ENCODE data around the gene FSIP1. TPM values are rescaled to one million over a fixed set of nuclear protein-coding genes. Genes with fewer than 3 reads are reported as not detected.

Gene FSIP1
- total RNA-seq, 3 donors from 2014 or later: 0.22 to 0.69 (median 0.38) TPM

GRCh38 chr15:39657668-39658067 lies 125.0 kb downstream of the FSIP1 start:
- Mint-ChIP-seq H3K27me3 (ENCODE audit: low read depth) (no peaks in the 10 kb centered on the region), H3K9me3 (no peaks in the 10 kb centered on the region), H3K36me3 (ENCODE audit: insufficient read depth) (no peaks in the 10 kb centered on the region), H3K4me1 (ENCODE audit: low read depth) (no peaks in the 10 kb centered on the region), H3K4me3 (no peak overlapping the region)
- no peak for DNase-seq
- ATAC-seq: no peak

GRCh38 chr15:39657181-39657580 lies 125.5 kb downstream of the FSIP1 start:
- no peak for ATAC-seq
- Mint-ChIP-seq H3K4me3 (no peak overlapping the region), H3K4me1 (ENCODE audit: low read depth) (no peaks in the 10 kb centered on the region), H3K27me3 (ENCODE audit: low read depth) (no peaks in the 10 kb centered on the region), H3K36me3 (ENCODE audit: insufficient read depth) (no peaks in the 10 kb centered on the region), H3K9me3 (no peaks in the 10 kb centered on the region)
- DNase-seq: no peak

GRCh38 chr15:39654304-39654703 lies 128.3 kb downstream of the FSIP1 start:
- ATAC-seq (no peak), DNase-seq (no peak)
- Mint-ChIP-seq H3K27me3 (ENCODE audit: low read depth) (no peaks in the 10 kb centered on the region), H3K36me3 (ENCODE audit: insufficient read depth) (no peaks in the 10 kb centered on the region), H3K9me3 (no peaks in the 10 kb centered on the region), H3K4me3 (no peak overlapping the region), H3K4me1 (ENCODE audit: low read depth) (no peaks in the 10 kb centered on the region)

- no peaks in the 10 kb centered on the region for H3K9me3 Mint-ChIP-seq
- no peaks in the 10 kb centered on the region for H3K27me3 Mint-ChIP-seq (ENCODE audit: low read depth)
- H3K4me3 Mint-ChIP-seq: no peak overlapping the region
- no peaks in the 10 kb centered on the region for H3K4me1 Mint-ChIP-seq (ENCODE audit: low read depth)
- ATAC-seq (no peak), DNase-seq (no peak)
- no peaks in the 10 kb centered on the region for H3K36me3 Mint-ChIP-seq (ENCODE audit: insufficient read depth)
These were observed 130.8 kb downstream of the FSIP1 start for GRCh38 chr15:39651881-39652280.

- Mint-ChIP-seq H3K4me1 (ENCODE audit: low read depth) (no peaks in the 10 kb centered on the region), H3K27me3 (ENCODE audit: low read depth) (no peaks in the 10 kb centered on the region), H3K4me3 (no peak overlapping the region), H3K36me3 (ENCODE audit: insufficient read depth) (no peaks in the 10 kb centered on the region), H3K9me3 (no peaks in the 10 kb centered on the region)
- ATAC-seq (no peak), DNase-seq (no peak)
These were observed 131.3 kb downstream of the FSIP1 start for GRCh38 chr15:39651295-39651694.

- Mint-ChIP-seq H3K9me3 (no peaks in the 10 kb centered on the region), H3K4me3 (no peak overlapping the region), H3K27me3 (ENCODE audit: low read depth) (no peaks in the 10 kb centered on the region), H3K36me3 (ENCODE audit: insufficient read depth) (no peaks in the 10 kb centered on the region), H3K4me1 (ENCODE audit: low read depth) (no peaks in the 10 kb centered on the region)
- no peak for ATAC-seq
- DNase-seq: no peak
These were observed 132.9 kb downstream of the FSIP1 start for GRCh38 chr15:39649757-39650156.

GRCh38 chr15:39646425-39646824 lies 136.2 kb downstream of the FSIP1 start:
- Mint-ChIP-seq H3K36me3 (ENCODE audit: insufficient read depth) (no peaks in the 10 kb centered on the region), H3K4me1 (ENCODE audit: low read depth) (peaks cover 26% of the 10 kb centered on the region), H3K4me3 (no peak overlapping the region), H3K9me3 (no peaks in the 10 kb centered on the region), H3K27me3 (ENCODE audit: low read depth) (no peaks in the 10 kb centered on the region)
- DNase-seq: no peak
- ATAC-seq: no peak

GRCh38 chr15:39645976-39646257 lies 136.7 kb downstream of the FSIP1 start:
- Mint-ChIP-seq H3K27me3 (ENCODE audit: low read depth) (no peaks in the 10 kb centered on the region), H3K36me3 (ENCODE audit: insufficient read depth) (no peaks in the 10 kb centered on the region), H3K4me3 (no peak overlapping the region), H3K4me1 (ENCODE audit: low read depth) (peaks cover 31% of the 10 kb centered on the region), H3K9me3 (no peaks in the 10 kb centered on the region)
- DNase-seq: no peak
- no peak for ATAC-seq

GRCh38 chr15:39645138-39645975 lies 137.3 kb downstream of the FSIP1 start:
- DNase-seq (no peak), ATAC-seq (no peak)
- Mint-ChIP-seq H3K4me1 (ENCODE audit: low read depth) (peaks cover 37% of the 10 kb centered on the region), H3K4me3 (no peak overlapping the region), H3K27me3 (ENCODE audit: low read depth) (no peaks in the 10 kb centered on the region), H3K9me3 (no peaks in the 10 kb centered on the region), H3K36me3 (ENCODE audit: insufficient read depth) (no peaks in the 10 kb centered on the region)

- Mint-ChIP-seq H3K36me3 (ENCODE audit: insufficient read depth) (no peaks in the 10 kb centered on the region), H3K9me3 (no peaks in the 10 kb centered on the region), H3K27me3 (ENCODE audit: low read depth) (no peaks in the 10 kb centered on the region), H3K4me3 (no peak overlapping the region), H3K4me1 (ENCODE audit: low read depth) (peaks cover 39% of the 10 kb centered on the region)
- DNase-seq (no peak), ATAC-seq (no peak)
These were observed 138.5 kb downstream of the FSIP1 start for GRCh38 chr15:39644136-39644535.

- Mint-ChIP-seq H3K4me1 (ENCODE audit: low read depth) (peaks cover 39% of the 10 kb centered on the region), H3K27me3 (ENCODE audit: low read depth) (no peaks in the 10 kb centered on the region), H3K4me3 (no peak overlapping the region), H3K36me3 (ENCODE audit: insufficient read depth) (no peaks in the 10 kb centered on the region), H3K9me3 (no peaks in the 10 kb centered on the region)
- DNase-seq (no peak), ATAC-seq (peak; percentile 72 to 73)
These were observed 138.9 kb downstream of the FSIP1 start for GRCh38 chr15:39643727-39644126.

GRCh38 chr15:39642011-39642640 lies 140.5 kb downstream of the FSIP1 start:
- Mint-ChIP-seq H3K36me3 (ENCODE audit: insufficient read depth) (no peaks in the 10 kb centered on the region), H3K4me3 (no peak overlapping the region), H3K4me1 (ENCODE audit: low read depth) (peaks cover 39% of the 10 kb centered on the region), H3K9me3 (no peaks in the 10 kb centered on the region), H3K27me3 (ENCODE audit: low read depth) (peaks cover 3% of the 10 kb centered on the region)
- no peak for DNase-seq
- ATAC-seq: no peak

- no peak for DNase-seq
These were observed 141.3 kb downstream of the FSIP1 start for GRCh38 chr15:39641191-39641889.

GRCh38 chr15:39640665-39641064 lies 142.0 kb downstream of the FSIP1 start:
- peaks cover 3% of the 10 kb centered on the region for H3K27me3 Mint-ChIP-seq (ENCODE audit: low read depth)
- H3K4me1 Mint-ChIP-seq (ENCODE audit: low read depth): peaks cover 39% of the 10 kb centered on the region

More at GRCh38 chr15:39641191-39641889, 141.3 kb downstream of the FSIP1 start:
- ATAC-seq: peak in 1 of 2 donors; percentile 53
- H3K36me3 Mint-ChIP-seq (ENCODE audit: insufficient read depth): no peaks in the 10 kb centered on the region
- peaks cover 3% of the 10 kb centered on the region for H3K27me3 Mint-ChIP-seq (ENCODE audit: low read depth)
- H3K4me3 Mint-ChIP-seq: no peak overlapping the region
- H3K4me1 Mint-ChIP-seq (ENCODE audit: low read depth): peaks cover 39% of the 10 kb centered on the region
- no peaks in the 10 kb centered on the region for H3K9me3 Mint-ChIP-seq

GRCh38 chr15:39639037-39639436 lies 143.6 kb downstream of the FSIP1 start:
- no peaks in the 10 kb centered on the region for H3K9me3 Mint-ChIP-seq

More at GRCh38 chr15:39640665-39641064, 142.0 kb downstream of the FSIP1 start:
- H3K36me3 Mint-ChIP-seq (ENCODE audit: insufficient read depth): no peaks in the 10 kb centered on the region
- DNase-seq (no peak), ATAC-seq (no peak)
- H3K4me3 Mint-ChIP-seq: no peak overlapping the region
- H3K9me3 Mint-ChIP-seq: no peaks in the 10 kb centered on the region

More at GRCh38 chr15:39639037-39639436, 143.6 kb downstream of the FSIP1 start:
- H3K4me3 Mint-ChIP-seq: no peak overlapping the region
- H3K27me3 Mint-ChIP-seq (ENCODE audit: low read depth): peaks cover 3% of the 10 kb centered on the region
- no peak for ATAC-seq
- H3K36me3 Mint-ChIP-seq (ENCODE audit: insufficient read depth): no peaks in the 10 kb centered on the region
- no peak for DNase-seq
- peaks cover 34% of the 10 kb centered on the region for H3K4me1 Mint-ChIP-seq (ENCODE audit: low read depth)
